ENCODE results near the gene CECR2.
"Not testable (repeated sequence)": the region's sequence is repeated elsewhere in the genome, so short reads cannot be mapped to it uniquely, and the experiment has no call there.

Gene CECR2

DNA sequence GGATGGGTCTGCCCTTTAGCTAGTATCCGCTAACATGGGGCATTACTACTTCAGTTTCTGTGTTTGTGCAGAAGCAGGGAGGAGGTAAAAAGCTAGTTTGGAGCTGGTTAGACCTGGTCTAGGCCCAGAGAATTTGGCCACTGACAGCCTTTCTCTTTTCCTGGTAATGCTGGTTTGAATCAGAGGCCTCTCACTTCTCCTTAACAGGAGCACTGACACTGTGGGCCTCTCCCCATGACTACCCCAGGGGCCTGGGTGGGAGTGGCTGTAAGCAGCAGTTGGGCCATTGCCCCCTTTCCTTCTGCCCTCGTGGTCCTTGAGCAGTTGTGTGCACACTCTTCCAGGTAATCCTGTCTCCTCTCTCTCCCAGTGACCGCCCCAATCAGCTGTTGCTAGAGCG is 185.6 kb downstream of the CECR2 start:
- FAIRE-seq (no peak), DNase-seq (ENCODE audit: extremely low spot score, insufficient read length, low read depth) (no peak)

DNA sequence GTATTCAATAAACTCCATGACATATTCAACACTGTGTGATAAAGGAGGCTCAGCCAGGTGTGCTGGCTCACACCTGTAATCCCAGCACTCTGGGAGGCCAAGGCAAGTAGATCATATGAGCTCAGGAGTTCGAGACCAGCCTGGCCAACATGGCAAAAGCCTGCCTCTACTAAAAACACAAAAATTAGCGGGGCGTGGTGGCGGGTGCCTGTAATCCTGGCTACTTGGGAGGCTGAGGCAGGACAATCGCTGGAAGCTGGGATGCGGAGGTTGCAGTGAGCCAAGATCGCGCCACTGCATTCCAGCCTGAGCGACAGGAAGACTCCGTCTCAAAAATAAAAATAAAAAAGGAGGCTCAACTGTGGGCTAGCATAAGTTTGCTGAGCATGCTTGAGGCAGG is 189.9 kb downstream of the CECR2 start:
- FAIRE-seq (no peak), DNase-seq (ENCODE audit: extremely low spot score, insufficient read length, low read depth) (no peak)

DNA sequence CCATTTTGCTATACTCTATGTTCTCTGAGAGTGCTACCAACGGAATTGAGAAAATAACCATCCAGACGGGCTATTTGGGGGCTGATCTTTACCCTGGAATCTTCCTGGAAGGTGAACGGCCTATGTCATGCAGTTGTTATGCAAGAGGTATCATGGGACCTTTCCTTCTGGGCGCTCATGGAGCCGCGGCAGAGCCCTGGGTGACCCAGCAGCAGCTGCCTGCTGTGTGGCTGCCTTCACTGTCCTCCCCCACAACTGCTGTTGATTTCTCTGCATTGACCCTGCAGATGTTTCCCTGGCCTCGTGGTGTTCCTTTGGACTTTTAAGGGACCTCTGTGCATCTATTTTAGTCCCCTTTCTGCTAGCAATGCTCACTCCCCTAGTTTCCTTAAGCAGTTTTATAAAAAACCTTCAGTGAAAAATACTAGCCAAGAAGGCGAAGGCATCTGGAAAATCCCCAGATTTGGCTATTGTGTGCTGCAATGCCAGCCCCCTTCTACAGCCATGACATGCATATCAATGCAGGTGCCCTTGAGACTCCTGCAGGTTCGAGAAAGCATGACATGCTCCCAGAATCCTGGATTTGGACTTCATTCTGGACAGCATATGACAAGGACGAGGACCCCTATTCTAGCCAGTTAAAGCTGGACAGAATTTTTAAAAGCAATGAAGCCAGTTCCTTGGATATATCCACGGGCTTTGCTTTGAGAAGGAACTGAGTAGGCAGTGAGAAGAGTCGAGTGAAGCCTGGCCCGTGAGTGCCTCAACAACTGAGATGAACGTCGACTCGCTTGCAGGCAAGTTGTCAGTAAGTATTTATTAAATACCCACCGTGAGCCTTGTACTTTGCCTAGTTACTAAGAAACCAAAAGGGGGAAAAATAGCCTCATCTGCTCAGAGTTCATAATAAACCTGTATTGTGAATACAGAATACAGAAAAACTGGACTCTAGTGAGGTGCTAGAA is 193.9 kb downstream of the CECR2 start, which contains the start of gene SLC25A18:
Gene SLC25A18 (plus strand): TSS at position 593 of the 965 bp plus-strand sequence. CDS start 16,447 bp downstream, outside the sequence.
- FAIRE-seq (no peak), DNase-seq (ENCODE audit: extremely low spot score, insufficient read length, low read depth) (no peak)

DNA sequence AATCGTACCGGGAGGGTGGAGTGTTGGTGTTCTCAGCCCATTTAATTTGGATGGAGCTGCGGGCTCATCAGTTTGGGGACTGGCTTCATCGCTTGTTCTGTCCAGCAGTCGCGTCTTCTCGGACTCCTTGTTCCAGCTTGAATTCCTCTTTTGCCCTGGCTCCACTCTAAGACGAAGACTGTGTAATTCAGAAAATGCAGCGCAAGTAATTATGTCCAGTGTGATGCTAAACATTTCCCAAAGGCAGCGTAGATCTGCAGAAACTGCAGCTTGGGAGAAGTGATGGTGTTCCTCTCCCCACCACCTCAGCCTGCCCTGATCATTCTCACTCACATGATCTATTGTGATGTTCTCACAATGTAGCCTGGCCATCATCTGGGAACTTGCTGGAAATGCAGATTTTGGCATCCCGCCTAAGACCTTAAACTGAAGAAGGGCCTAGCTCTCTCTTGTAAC is 194.7 kb downstream of the CECR2 start:
- DNase-seq (ENCODE audit: extremely low spot score, insufficient read length, low read depth) = no peak
- FAIRE-seq = no peak

DNA sequence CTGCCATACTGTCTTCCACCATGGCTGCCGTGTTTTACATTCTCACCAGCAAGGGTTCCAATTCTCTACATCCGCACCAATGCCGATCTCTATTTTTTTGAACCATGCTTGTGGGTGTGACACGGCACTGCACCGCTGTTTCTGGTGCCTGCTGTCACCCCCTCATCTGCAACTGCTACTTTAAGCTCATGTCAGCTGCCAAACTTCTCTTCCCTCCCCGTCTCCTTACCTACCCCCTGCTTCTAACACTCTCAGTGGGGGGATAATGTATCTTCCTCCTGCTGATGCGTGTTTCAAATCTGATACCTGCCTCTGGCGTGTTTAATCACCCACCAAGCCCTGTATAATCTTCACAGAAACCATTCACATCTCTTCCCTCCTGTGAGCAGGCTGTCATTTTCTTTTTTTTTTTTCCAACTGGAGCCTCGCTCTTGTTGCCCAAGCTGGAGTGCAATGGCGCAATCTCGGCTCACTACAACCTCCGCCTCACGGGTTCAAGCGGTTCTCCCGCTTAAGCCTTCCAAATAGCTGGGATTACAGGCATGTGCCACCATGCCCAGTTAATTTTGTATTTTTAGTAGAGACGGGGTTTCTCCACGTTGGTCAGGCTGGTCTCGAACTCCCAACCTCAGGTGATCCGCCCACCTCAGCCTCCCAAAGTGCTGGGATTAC is 196.9 kb downstream of the CECR2 start:
- FAIRE-seq; DNase-seq (ENCODE audit: extremely low spot score, insufficient read length, low read depth): not testable (repeated sequence)

DNA sequence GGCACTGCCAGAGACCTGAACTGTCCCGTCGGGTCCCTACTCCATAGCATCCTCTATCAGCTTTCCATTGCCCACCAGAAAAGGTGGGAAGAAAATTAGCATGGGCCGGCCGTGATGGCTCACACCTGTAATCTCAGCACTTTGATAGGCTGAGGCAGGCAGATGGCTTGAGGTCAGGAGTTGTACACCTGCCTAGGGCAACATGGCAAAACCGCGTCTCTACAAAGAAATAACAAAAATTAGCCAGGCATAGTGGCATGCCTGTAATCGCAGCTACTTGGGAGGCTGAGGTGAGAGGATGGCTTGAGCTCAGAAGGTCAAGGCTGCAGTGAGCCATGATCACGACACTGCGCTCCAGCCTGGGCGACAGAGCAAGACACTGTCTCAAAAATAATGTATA is 197.5 kb downstream of the CECR2 start:
- DNase-seq (ENCODE audit: extremely low spot score, insufficient read length, low read depth) (no peak), FAIRE-seq (no peak)

DNA sequence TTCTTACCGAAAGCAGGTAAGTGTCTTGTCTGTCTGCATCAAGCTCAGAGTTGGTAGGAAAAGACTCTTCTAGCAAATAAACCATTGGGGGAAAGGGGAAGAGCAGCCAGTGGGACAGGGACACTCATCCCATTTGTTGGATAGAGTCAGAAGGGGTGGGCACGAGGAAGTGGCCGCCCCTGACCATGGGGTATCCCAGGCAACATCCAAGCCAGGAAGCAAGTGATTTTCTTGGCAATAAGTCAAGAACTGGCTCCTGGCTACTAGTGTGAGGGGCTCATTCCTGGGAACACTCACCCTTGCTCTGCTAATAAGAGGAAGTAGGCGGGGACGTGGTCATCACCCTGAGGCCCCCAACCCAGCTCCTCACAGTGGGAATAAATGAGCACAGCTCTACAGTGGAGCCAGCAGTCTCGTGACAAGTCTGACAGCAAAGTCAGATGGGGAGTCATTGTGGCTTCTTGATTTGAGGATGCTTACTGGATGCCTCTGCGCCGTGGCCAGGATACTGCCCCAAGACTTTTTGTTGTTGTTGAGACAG is 200.8 kb downstream of the CECR2 start:
- DNase-seq (ENCODE audit: extremely low spot score, insufficient read length, low read depth) (no peak), FAIRE-seq (no peak)

DNA sequence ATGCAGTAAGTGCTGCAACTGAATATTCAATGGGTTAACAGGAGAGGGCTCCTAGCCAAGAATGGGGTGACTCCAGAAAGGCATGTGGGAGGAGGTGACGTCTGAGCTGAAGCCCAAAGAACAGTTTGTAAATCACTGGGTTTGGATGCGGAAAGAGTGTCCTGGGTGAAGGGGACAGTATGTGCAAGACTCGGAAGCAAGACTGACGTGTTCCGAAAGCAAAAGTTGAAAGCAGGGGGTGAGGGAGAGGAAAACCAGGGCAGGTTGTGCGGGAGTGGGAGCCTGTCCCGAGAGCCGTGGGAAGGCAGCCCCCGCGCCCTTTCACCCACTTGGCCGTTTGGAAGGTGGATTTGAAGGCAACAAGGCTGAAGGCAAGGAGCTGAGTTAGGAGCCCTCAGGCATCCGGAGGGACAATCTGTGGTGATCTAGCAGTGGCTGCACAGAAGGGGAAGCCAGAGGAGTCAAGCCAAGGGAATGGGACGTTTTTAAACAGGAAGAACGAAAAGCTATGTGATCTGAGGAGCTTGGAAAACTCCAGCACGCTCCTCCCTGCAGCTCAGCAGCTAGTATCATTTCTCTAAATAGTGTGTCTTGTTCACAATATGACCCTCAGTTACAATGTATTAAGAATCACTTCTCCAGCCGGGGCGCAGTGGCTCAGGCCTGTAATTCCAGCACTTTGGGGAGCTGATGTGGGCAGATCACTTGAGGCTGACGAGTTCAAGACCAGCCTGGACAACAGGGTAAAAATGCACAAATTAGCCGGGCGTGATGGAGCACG is 201.8 kb downstream of the CECR2 start:
- no peak for FAIRE-seq
- DNase-seq (ENCODE audit: extremely low spot score, insufficient read length, low read depth) = no peak

DNA sequence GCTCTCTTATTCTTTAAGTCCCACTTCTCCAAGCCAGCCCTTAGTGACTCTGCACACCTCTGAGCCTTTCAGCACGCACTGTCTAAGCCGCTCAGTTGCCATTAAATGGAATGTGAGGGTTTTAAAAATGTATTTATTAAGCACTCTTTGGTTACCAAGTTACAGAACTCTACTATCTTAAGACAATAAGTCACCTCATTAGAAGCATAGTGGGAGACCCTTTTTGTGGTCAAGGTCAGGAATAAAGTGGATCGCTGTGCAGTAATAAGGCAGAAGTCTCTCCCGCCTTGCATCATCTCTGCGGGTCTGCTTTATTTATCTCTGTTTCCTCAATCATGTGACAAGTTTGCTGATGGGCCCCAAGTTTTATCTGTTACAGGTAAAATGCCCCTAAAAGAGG is 205.9 kb downstream of the CECR2 start:
- FAIRE-seq = no peak

DNA sequence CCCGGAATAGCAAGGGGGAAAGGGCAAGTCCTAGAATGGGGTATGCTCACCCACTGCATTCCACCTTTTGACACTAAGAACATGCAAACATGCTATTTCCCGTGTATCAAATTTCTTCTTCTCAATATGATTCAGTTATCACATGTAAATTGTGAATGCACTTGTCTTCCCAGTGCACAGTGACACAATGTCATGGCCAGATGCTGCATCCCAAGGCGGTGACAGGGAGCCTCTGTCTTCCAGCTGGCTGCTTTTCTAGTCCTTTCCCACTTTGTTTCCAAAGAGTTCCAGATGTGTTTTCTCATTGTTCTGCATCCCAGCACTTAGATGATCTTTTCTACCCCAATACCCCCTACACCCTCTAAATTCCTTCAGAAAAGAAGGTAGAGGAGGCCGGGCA is 206.4 kb downstream of the CECR2 start:
- no peak for DNase-seq (ENCODE audit: extremely low spot score, insufficient read length, low read depth)
- FAIRE-seq = no peak

More for the DNA sequence above, 205.9 kb downstream of the CECR2 start:
- DNase-seq (ENCODE audit: extremely low spot score, insufficient read length, low read depth) = no peak

DNA sequence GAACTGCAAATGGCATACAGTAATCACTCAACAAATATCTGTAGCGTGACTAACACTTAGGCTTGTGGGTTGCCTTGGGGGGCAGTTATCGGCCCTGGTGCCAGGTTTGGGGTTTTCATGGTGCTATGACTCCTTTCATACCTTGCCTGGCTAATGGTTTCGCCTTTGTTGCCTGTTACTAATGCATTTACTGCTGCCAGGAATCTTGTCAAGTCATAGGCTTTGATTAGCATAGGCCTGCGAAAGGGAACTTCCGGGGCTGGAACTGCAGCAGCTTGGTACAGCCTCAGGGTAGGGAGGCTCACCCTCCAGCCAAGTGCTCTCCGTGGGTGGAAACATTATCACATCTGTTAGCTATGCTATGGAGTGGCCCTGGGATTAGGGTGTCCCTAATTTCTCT is 207.2 kb downstream of the CECR2 start:
- FAIRE-seq (no peak), DNase-seq (ENCODE audit: extremely low spot score, insufficient read length, low read depth) (no peak)

DNA sequence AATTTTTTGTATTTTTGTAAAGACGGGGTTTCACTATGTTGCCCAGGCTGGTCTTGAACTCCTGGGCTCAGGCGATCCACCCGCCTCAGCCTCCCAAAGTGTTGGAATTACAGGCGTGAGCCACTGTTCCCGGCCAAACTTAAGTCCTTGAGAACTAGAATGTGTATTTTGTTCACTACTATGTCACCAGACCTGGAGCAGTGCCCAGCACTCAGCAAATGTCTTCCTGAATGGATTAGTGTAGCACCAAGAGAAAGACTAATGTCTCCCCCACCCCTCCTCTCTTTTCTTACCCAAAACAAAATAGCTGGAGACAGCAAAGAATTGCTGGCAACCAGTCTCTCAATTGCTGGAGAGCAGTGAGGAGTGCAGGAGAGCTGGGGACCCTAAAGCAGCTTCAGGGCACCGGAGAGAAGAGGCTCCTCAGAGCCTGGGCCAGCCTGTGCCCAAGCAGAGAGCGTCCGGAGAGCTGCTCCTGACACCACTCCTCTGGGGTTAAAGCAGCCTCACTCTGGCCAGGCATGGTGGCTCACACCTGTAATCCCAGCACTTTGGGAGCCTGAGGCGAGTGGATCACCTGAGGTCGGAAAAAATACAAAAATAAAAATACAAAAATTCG is 209.0 kb downstream of the CECR2 start:
- FAIRE-seq (no peak), DNase-seq (ENCODE audit: extremely low spot score, insufficient read length, low read depth) (no peak)

DNA sequence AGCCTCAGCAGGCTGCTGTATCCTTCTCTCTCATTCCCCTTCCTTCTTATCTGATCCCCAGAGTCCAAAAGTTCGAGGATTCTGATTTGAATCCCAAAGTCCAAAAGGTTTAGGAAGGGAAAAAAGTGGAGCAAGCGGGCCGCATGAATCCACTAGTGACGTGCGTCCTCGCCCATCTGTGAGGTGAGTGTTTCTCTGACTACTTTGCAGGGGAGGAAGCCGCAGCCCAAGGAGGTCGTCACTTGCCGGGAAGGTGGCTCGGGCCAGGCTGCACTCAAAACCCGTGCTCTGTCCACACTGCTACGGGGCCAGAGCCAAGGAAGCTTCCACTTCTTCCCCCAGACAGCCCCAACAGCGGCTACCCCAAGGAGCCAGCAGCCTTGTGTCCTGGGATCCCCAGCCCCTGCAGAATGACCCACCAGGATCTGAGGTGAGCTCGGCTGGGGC is 210.3 kb downstream of the CECR2 start:
- FAIRE-seq (no peak), DNase-seq (ENCODE audit: extremely low spot score, insufficient read length, low read depth) (no peak)

DNA sequence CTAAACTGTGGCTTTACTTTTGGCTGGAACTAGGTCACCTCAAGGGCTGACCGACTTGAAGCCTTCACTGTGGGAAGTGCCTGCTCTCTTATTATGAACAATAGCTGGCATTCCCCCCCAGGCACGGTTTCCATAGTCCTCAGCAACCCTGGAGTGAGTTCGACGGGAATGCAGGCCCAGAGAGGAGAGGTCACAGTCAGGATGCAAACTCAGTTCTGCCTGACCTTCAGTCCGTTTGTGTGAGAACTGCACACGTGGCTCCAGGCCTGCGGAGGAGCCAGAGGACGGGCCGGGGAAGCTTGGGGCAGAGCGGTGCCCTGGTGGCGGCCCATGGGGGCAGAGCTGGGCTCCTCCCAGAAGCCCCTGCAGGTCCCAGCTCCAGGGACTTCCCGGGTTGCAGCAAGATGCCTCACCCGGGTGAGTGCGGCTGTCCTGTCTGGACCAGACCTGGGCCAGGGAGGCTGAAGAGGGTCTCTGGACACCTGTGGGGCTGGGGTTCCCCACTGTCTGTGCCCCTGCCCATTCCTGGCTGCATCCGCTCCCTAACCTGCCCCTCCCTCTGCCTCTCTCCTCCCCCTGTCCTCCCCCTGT is 211.3 kb downstream of the CECR2 start:
- no peak for FAIRE-seq

DNA sequence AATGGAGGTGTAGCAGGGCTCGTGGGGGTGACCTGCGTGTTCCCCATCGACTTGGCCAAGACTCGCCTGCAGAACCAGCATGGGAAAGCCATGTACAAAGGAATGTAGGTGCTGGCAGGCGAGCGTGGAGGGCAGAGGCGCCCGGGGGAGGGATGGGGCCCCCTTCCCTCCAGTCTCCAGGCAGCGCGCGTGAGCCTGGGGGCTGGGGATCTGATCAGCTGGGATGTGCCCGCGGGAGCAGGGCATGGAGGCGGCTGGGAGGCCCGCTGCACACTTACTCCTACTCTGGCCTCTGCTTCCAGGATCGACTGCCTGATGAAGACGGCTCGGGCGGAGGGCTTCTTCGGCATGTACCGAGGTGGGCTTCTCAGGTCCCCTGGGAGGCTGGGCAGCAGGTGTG is 211.8 kb downstream of the CECR2 start:
- FAIRE-seq (no peak), DNase-seq (ENCODE audit: extremely low spot score, insufficient read length, low read depth) (no peak)

More for the DNA sequence above, 211.3 kb downstream of the CECR2 start:
- no peak for DNase-seq (ENCODE audit: extremely low spot score, insufficient read length, low read depth)

DNA sequence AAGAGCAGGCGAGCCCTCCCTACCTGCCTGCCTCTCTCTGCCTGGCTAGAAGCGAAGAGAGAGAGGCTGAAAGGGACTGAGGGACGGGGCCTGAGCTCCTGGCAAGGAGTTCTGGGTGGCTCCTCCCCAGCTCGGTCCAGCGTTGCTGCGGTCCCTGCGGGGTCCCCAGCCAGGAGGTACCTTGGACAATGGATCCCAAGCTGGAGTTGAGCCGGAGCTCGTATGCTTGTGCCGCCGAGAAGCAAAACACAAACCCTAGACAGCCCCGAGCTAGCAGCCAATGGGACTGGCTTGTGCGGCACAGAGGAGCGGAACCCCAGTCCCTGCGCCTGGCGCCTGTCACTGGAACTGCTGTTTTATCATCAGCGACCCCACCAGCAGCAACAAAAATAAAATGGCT is 212.4 kb downstream of the CECR2 start:
- DNase-seq (ENCODE audit: extremely low spot score, insufficient read length, low read depth) (no peak), FAIRE-seq (no peak)

DNA sequence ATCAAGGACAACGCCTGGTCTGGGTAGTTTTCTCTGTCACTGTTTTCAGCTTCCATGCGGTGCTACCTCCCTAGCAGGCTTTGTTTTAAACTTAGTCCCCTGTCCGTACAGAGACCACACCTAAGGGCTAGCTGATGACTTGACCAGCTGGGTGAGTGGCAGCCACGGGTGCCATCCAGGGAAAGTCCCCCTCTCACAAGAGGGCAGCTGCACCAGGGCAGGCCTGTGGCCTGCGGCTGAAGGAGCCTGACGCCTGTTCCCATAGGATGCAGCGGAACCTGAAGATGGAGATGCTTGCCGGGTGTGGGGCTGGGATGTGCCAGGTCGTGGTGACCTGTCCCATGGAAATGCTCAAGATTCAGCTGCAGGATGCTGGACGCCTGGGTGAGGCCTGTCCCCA is 213.9 kb downstream of the CECR2 start:
- no peak for FAIRE-seq
- DNase-seq (ENCODE audit: extremely low spot score, insufficient read length, low read depth) = no peak

DNA sequence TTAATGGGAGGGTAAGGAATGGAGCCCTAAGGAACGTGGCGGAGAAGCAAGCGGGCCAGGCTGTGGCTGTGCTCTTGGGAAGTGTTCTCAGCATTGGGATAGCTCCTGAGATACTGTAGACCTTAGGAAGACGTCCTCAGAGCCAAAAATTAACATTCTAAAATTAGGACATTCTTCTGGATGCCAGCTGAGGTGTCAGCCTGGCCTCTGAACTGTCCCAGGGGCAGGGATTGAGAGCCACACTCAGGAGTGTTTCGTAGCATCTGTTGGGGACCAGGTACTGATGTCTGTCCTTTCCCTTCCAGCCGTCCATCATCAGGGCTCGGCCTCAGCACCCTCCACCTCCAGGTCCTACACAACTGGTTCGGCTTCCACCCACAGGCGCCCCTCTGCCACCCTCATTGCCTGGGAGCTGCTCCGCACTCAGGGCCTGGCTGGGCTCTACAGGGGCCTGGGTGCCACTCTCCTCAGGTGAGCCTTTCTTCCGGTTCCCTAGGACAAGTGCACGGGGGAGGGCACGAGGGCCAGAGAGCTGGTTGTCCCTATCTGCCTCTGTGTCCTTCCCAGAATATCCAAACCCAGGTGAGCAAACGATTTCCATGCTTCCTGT is 217.7 kb downstream of the CECR2 start:
- DNase-seq (ENCODE audit: extremely low spot score, insufficient read length, low read depth) = no peak
- no peak for FAIRE-seq

DNA sequence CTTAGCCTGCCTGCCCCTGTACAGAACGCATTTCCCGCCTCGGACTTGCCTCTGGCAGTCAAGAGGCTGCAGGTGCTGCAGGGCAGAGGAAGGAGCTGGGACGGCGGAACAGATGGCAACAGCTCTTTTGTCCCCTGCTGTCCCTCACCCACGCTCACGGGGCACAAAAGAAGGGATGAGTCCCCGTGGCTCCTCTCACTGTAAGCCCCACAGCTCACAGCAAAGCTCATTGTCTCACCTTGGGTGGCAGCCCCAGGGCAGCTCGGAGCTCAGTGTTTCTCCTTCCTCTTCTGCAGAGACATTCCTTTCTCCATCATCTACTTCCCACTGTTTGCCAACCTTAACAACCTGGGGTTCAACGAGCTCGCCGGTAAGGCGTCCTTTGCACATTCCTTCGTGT is 218.4 kb downstream of the CECR2 start:
- FAIRE-seq (no peak), DNase-seq (ENCODE audit: extremely low spot score, insufficient read length, low read depth) (no peak)
